ENCODE measurements around the gene PNPLA2.

Gene PNPLA2

GRCh38 chr11:819943-820649, 1.4 kb downstream of the PNPLA2 start:
- DNase-seq, result peak; percentile 44

- DNase-seq, result no peak
These were observed 2.2 kb downstream of the PNPLA2 start for GRCh38 chr11:820655-821511.

GRCh38 chr11:821512-822371, 3.0 kb downstream of the PNPLA2 start:
- DNase-seq, result no peak

GRCh38 chr11:823441-824291, 5.0 kb downstream of the PNPLA2 start:
- DNase-seq, result no peak

DNA sequence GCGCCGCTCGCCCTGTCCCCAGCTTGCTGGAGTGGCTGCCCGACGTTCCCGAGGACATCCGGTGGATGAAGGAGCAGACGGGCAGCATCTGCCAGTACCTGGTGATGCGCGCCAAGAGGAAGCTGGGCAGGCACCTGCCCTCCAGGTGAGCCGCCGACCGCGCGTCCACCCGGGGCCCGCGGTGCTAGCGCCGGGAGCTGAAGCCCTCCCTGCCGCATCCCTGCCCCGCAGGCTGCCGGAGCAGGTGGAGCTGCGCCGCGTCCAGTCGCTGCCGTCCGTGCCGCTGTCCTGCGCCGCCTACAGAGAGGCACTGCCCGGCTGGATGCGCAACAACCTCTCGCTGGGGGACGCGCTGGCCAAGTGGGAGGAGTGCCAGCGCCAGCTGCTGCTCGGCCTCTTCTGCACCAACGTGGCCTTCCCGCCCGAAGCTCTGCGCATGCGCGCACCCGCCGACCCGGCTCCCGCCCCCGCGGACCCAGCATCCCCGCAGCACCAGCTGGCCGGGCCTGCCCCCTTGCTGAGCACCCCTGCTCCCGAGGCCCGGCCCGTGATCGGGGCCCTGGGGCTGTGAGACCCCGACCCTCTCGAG, 5.7 kb downstream of the PNPLA2 start:
- peak; percentile 88 for DNase-seq

DNA sequence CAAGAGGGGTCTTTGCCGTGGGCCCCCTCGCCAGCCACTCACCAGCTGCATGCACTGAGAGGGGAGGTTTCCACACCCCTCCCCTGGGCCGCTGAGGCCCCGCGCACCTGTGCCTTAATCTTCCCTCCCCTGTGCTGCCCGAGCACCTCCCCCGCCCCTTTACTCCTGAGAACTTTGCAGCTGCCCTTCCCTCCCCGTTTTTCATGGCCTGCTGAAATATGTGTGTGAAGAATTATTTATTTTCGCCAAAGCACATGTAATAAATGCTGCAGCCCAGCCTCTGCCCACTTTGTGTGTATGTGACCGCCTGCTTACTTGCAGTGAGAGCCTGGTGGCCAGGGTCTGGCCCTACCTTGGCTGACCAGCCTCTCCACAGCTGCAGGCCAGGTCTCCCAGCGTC, 6.2 kb downstream of the PNPLA2 start:
- DNase-seq, result peak; percentile 52

DNA sequence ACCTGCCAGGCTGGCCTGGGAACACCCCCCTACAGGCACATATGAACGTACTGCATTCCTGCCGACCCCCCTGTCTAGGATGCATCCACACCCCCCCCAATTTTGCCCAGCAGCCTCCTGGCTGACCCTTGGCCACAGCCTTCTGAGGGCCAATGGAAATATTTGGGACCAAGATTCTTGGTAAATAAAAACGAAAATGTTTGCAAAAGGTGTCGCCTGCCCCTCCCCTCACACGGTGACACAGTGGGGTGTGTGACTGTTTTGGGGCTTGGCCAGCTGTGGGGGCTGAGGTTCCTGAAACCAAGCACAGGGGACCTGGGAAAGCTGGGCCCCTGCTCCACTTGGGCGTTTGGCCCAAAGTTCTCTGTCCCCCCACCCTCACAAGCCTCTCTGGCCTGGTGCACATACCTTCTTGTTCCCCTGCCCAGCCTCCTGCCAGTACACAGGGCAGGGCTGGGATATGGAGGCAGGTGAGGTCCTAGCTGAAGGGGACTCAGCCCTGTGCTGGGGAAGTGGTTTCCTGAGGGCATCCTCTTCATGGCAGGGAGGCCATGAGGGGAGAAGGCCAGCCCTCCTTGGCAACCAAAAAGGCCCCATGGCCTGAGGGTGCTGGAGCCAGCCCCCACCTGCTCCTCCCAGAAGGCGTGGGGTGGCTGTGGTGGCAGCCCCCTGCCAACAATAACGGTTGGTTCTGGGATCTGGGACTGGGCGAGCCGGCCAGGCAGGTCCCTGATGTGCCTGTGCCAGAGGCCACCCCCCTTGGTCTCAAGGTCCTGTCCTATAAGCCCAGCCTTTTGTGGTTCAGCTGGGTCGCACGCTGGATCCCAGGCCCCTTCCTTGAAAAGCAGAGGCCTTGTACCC, 6.9 kb downstream of the PNPLA2 start:
- DNase-seq, result no peak

- DNase-seq, result no peak
These were observed 7.5 kb downstream of the PNPLA2 start for GRCh38 chr11:826227-826621.

DNA sequence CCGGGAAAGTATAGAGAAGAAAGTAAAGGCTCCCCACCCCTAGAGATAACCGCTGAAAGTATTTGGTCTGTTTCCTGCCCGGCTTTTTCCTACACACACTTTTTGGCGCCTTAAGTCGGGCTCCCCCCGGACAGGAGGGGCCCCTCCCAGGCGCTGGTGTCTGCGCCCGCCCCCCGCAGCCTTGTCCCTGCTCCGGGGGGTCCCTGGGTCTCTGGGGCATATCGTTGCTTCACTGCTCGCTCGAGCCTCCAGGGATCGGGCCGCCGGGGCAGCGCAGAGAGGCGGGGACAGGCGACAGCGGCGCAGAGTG, 8.1 kb downstream of the PNPLA2 start:
- DNase-seq, result no peak

- DNase-seq, result no peak
These were observed 8.6 kb downstream of the PNPLA2 start for GRCh38 chr11:827146-827896.

- DNase-seq, result no peak
These were observed 9.1 kb downstream of the PNPLA2 start, which contains the start of gene CRACR2B for GRCh38 chr11:827897-828192. TSS of gene CRACR2B (plus strand) at chr11:827919. CDS start at chr11:828608, 689 bp downstream.

- DNase-seq, result no peak
These were observed 9.9 kb downstream of the PNPLA2 start for GRCh38 chr11:828506-829175.

DNA sequence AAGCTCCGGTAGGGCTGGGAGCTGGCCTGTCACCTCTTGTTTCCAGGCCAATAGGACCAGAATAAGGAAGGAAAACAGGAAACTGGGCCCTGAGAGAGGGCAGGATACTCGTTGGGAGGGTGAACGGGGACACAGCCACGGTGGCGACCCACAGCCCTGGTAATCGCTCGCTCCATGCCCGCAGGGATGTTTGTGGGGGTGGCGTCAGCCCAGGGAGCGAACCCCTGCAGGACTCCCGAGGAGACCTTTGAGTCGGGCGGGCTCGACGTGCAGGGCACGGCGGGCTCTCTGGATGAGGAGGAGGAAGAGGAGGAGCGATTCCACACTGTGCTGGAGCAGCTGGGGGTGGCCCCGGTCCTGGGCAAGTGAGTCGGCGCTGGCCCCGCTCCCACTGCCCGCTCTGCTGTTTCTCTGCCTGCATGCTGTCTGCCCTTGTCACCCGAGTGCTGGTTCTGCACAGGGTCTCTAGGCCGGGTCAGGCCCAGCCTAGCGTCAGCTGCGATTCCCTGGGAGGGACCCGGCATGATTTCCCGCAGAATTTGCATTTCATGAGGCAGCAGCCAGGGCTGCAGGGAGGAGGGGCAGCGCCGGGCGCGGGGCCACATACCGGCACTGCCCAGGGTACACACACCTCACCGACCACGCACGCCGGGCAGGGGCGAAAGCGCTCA, 10.6 kb downstream of the PNPLA2 start:
- no peak for DNase-seq

DNA sequence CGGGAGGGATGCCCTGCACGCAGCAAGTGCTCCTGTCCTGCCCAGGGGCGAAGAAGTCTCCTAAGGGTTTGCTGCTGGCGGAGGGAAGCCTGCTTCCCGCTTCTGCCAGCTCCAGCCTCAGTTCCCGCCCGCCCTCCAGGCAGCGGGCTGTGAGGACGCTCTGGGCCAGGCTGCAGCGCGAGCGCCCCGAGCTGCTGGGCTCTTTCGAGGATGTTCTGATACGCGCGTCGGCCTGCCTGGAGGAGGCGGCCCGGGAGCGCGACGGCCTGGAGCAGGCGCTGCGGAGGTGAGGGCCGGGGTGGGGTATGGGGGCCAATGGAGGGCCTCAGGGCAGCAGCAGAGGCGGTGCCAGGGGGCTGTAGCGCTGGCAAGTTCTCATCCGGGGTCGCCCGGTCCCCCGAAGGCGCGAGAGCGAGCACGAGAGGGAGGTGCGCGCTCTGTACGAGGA, 11.2 kb downstream of the PNPLA2 start:
- DNase-seq, result no peak

GRCh38 chr11:830295-831117, 11.8 kb downstream of the PNPLA2 start:
- peak; percentile 80 for DNase-seq

DNA sequence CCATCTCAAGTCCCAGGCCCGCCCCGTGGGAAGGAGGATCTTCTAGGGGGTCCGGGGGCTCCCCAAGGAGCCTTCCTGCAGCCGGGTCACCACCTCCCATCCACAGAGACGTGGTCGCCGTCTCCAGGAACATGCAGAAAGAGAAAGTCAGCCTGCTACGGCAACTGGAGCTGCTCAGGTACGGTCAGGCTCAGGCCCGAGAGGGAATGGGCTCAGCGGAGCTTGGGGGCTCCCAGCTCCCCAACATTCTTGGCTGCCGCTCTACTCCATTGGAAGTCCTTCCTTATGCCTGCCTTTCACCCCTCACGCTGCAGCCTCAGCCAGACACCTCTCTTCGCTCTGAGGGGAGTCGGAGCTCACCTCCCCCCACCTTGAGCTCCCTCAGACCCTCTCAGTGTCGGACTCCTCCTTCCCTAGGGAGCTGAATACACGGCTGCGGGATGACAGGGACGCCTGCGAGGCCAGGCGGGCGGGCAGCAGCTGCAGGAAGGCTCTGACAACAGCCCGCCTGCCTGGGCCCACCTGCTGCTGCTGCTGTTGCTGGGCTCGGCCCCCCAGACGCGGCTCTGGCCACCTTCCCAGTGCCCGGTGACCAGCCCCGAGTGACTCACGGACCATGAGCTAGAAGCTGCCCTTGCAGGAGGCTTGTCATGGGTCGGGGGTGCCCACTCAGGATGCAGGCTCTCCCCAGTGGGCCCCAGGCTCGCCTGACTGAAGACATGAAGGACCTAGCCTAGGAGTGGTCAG, 12.6 kb downstream of the PNPLA2 start:
- peak; percentile 56 for DNase-seq

DNA sequence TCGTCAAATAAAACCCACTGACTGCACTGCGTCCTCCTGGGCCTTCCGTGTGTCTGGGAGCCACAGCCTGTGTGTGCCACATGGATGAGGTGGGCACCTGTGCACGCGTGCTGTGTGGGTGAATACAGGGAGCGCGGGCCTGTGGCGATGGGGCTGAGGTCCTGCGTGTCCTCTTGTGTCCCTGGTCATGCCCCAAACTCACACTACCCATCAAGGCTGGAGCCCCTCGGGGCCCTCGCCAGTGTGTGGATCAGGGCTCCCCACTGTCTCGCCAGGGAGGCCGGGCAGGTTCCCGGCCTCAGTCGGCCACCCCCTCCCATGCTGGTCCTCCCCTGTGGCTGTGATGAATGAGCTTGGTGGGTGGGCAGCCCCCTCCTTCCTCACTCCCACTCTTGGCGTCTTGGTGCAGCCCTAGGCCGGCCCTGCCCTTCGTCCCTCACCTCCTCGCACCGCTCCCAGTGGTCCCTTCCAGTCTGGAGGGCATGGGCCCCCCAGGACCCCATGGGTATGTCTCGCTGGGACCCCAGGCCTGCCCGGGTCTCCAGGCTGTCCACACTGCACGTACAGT, 13.3 kb downstream of the PNPLA2 start:
- no peak for DNase-seq

Measured in NCI-H1092 treated with DMSO at 0.1 percent for 48 hours (cell line).